ENCODE data around the gene ACOT7.

DNA sequence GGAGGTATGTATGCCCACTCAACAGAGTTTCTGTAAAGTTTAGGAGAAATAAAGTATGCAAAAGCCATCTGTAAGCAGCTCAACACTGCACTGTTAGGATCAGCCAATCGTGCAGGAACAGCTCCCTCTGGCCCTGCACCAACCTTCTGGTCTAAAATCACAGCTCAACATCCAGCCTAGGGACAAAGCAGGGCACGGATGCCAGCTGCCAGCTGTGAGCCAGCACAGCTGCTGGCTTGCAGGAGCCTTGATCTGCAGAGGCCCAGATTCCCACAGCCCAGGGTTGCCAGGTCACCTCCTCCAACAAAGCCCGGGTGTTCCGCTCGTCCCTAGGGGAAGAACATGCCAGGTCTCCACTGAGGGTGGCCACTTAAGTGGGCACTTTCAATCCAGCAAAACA lies 8.6 kb downstream of the ACOT7 start:
- TF ChIP-seq, protein P1, sequence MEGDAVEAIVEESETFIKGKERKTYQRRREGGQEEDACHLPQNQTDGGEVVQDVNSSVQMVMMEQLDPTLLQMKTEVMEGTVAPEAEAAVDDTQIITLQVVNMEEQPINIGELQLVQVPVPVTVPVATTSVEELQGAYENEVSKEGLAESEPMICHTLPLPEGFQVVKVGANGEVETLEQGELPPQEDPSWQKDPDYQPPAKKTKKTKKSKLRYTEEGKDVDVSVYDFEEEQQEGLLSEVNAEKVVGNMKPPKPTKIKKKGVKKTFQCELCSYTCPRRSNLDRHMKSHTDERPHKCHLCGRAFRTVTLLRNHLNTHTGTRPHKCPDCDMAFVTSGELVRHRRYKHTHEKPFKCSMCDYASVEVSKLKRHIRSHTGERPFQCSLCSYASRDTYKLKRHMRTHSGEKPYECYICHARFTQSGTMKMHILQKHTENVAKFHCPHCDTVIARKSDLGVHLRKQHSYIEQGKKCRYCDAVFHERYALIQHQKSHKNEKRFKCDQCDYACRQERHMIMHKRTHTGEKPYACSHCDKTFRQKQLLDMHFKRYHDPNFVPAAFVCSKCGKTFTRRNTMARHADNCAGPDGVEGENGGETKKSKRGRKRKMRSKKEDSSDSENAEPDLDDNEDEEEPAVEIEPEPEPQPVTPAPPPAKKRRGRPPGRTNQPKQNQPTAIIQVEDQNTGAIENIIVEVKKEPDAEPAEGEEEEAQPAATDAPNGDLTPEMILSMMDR (IDR thresholded peaks at IDR 0.05) = no peak
- TF ChIP-seq POLR2A (IDR thresholded peaks at IDR 0.05) = no peak
